PC-9 (cell line): ENCODE results near the gene RBM12. TPM values are rescaled to one million over a fixed set of nuclear protein-coding genes. Genes with fewer than 3 reads are reported as not detected.

Experiments used
- BruUV-seq: library from RNA; stranded (reverse); fragments of 400-500 nt; replicated peaks from 2 replicates; lab custom pipeline; 2021; lab: Mats Ljungman, UMichigan
- CTCF ChIA-PET: fragments of 300-600 bp; sonication (Branson Sonifier 250); formaldehyde crosslinking; loops from one replicate; lab custom pipeline; 2022; ENCODE audit warnings: antibody characterized with exemption; lab: Charles Lee
- POLR2A ChIA-PET: fragments of 300-600 bp; sonication (Branson Sonifier 250); formaldehyde crosslinking; loops from one replicate; lab custom pipeline; 2022; ENCODE audit warnings: antibody characterized with exemption; ENCODE audit not compliant: unreplicated experiment; lab: Charles Lee
- DNase-seq, 2 experiments: peaks; one replicate each; pipeline versions ENCODE4 v3.0.0 to v3.0.0-alpha.2; 2015 to 2022; ENCODE audit warnings: mixed read lengths in 1 of 2
- H2AFZ ChIP-seq: fragments of 200-600 bp; sonication (generic); 2 replicates; pipeline ENCODE4 v1.8.1; 2017; ENCODE audit warnings: antibody characterized with exemption
- H3F3A ChIP-seq: fragments of 200-600 bp; sonication (generic); 2 replicates; pipeline ENCODE4 v1.8.1; 2017; ENCODE audit warnings: antibody characterized with exemption, mild to moderate bottlenecking, low read depth; ENCODE audit not compliant: insufficient read depth
- H3K27ac ChIP-seq: fragments of 200-600 bp; sonication (generic); 2 replicates; pipeline ENCODE4 v1.6.1; 2016; ENCODE audit warnings: mixed run types
- H3K27me3 ChIP-seq: fragments of 200-600 bp; sonication (generic); 2 replicates; pipeline ENCODE4 v1.6.1; 2016; ENCODE audit warnings: low read depth, mixed run types; ENCODE audit not compliant: insufficient read depth
- H3K36me3 ChIP-seq: fragments of 200-600 bp; sonication (generic); 2 replicates; pipeline ENCODE4 v1.6.1; 2016; ENCODE audit warnings: low read depth, mixed run types
- H3K4me1 ChIP-seq: fragments of 200-600 bp; sonication (generic); replicated peaks from 2 replicates; pipeline ENCODE4 v1.6.1; 2016; ENCODE audit warnings: mixed run types; ENCODE audit not compliant: insufficient read depth
- H3K4me2 ChIP-seq: fragments of 200-600 bp; sonication (generic); 2 replicates; pipeline ENCODE4 v1.6.1; 2017; ENCODE audit warnings: mixed run types
- H3K4me3 ChIP-seq: fragments of 200-600 bp; sonication (generic); 2 replicates; pipeline ENCODE4 v1.6.1; 2016; ENCODE audit warnings: mixed run types
- H3K79me2 ChIP-seq: fragments of 200-600 bp; sonication (generic); 2 replicates; pipeline ENCODE4 v1.6.1; 2017; ENCODE audit warnings: low read depth, mixed run types
- H3K9me2 ChIP-seq: fragments of 200-600 bp; sonication (generic); 2 replicates; pipeline ENCODE4 v1.8.1; 2017; ENCODE audit warnings: mild to moderate bottlenecking; ENCODE audit not compliant: insufficient read depth
- H3K9me3 ChIP-seq: fragments of 200-600 bp; sonication (generic); 2 replicates; pipeline ENCODE4 v1.8.1; 2016; ENCODE audit warnings: low read depth; ENCODE audit not compliant: insufficient read depth
- H4K20me1 ChIP-seq: fragments of 200-600 bp; sonication (generic); 2 replicates; pipeline ENCODE4 v1.8.1; 2017; ENCODE audit not compliant: insufficient read depth
- CTCF ChIP-seq: fragments of 200-600 bp; sonication (generic); conservative IDR thresholded peaks from 2 replicates; pipeline ENCODE4 v1.6.1; 2017; ENCODE audit warnings: mixed run types, antibody characterized with exemption, mild to moderate bottlenecking, moderate library complexity
- EZH2 ChIP-seq: fragments of 200-600 bp; sonication (generic); IDR thresholded peaks from 2 replicates; pipeline ENCODE4 v1.8.0; 2017; ENCODE audit warnings: antibody characterized with exemption, low read depth
- intact Hi-C: fragments of 100-400 bp; cut with micrococcal nuclease; formaldehyde crosslinking; loops from one replicate; pipeline ENCODE4 v1.10.0; 2022; ENCODE audit not compliant: unreplicated experiment
- total RNA-seq: library from RNA; stranded (reverse); gene quantifications from 2 replicates; pipeline ENCODE4 v1.2.3, GENCODE V29; 2021

RBM12 gene
- total RNA-seq, 1 experiment from 2014 or later = 81.2 TPM

GRCh38 chr20:35648836-35649235 lies 15.9 kb downstream of the RBM12 start:
- TF ChIP-seq CTCF (no peak), EZH2 (no peak)
- Histone ChIP-seq H3K9me2 (no peaks in the 10 kb centered on the region), H3F3A (peaks cover 21% of the 10 kb centered on the region), H3K9me3 (no peaks in the 10 kb centered on the region), H2AFZ (no peak overlapping the region), H3K79me2 (peaks cover 93% of the 10 kb centered on the region), H3K27ac (no peak overlapping the region), H3K36me3 (peaks cover 28% of the 10 kb centered on the region), H3K4me3 (no peak overlapping the region), H3K27me3 (no peaks in the 10 kb centered on the region), H3K4me1 (no peaks in the 10 kb centered on the region), H3K4me2 (no peak overlapping the region), H4K20me1 (peaks cover 64% of the 10 kb centered on the region)
- POLR2A ChIA-PET = no interaction called here
- intact Hi-C loops = no loop called here
- no peak for DNase-seq
- CTCF ChIA-PET = no interaction called here
- BruUV-seq = no TSS peak

DNA sequence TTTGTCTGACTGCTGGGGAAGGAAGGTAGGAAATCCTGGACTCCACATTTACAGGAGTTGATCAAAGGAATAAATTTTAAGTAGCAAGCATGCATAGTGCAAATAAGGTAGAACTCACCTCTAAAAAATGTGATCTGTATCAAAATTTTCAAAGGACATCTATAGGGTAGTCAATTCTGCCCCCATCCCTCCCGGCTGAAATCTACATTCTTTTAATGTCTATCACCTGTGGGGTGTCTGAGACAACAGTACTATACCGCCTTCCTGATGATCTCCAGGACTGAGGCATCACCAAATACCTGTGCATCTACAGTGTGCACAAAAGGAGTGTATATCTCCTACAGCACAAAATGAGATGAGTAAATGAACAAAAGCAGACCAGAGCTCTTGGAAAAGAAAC lies 19.9 kb downstream of the RBM12 start:
- Histone ChIP-seq H3K4me2 (no peak overlapping the region), H3K36me3 (no peaks in the 10 kb centered on the region), H3K79me2 (peaks cover 85% of the 10 kb centered on the region), H2AFZ (no peak overlapping the region), H3K4me3 (no peak overlapping the region), H3K9me3 (no peaks in the 10 kb centered on the region), H4K20me1 (peaks cover 34% of the 10 kb centered on the region), H3K9me2 (no peaks in the 10 kb centered on the region), H3K27ac (no peak overlapping the region), H3K4me1 (no peaks in the 10 kb centered on the region), H3K27me3 (no peaks in the 10 kb centered on the region), H3F3A (peaks cover 11% of the 10 kb centered on the region; the same call in 1 of the 2 replicates)
- TF ChIP-seq CTCF (no peak), EZH2 (no peak)
- intact Hi-C loops = no loop called here
- no peak for DNase-seq
- ChIA-PET POLR2A (no interaction called here), CTCF (no interaction called here)
- no TSS peak for BruUV-seq

GRCh38 chr20:35643045-35643444 lies 21.7 kb downstream of the RBM12 start:
- Histone ChIP-seq H3K9me2 (no peaks in the 10 kb centered on the region), H2AFZ (no peak overlapping the region), H3K79me2 (peaks cover 79% of the 10 kb centered on the region), H3K4me1 (no peaks in the 10 kb centered on the region), H3K4me3 (no peak overlapping the region), H3K4me2 (no peak overlapping the region), H4K20me1 (peaks cover 20% of the 10 kb centered on the region), H3F3A (peaks cover 3% of the 10 kb centered on the region; the same call in 1 of the 2 replicates), H3K9me3 (no peaks in the 10 kb centered on the region), H3K36me3 (no peaks in the 10 kb centered on the region), H3K27ac (no peak overlapping the region), H3K27me3 (no peaks in the 10 kb centered on the region)
- TF ChIP-seq EZH2 (no peak), CTCF (no peak)
- intact Hi-C loops = no loop called here
- BruUV-seq = no TSS peak
- CTCF ChIA-PET = no interaction called here
- DNase-seq = no peak
- POLR2A ChIA-PET = no interaction called here
